HG02798 (cell line): ENCODE results near the gene PDRG1.
A peak's percentile ranks its signal among the peaks of the same experiment; 100 is the strongest.

Experiments
- ATAC-seq: cut with Tn5 transposase; IDR thresholded peaks from one replicate; pipeline ENCODE4 v1.9.1; 2021; ENCODE audit warnings: mild to moderate bottlenecking; ENCODE audit not compliant: unreplicated experiment, poor library complexity

PDRG1 gene

DNA sequence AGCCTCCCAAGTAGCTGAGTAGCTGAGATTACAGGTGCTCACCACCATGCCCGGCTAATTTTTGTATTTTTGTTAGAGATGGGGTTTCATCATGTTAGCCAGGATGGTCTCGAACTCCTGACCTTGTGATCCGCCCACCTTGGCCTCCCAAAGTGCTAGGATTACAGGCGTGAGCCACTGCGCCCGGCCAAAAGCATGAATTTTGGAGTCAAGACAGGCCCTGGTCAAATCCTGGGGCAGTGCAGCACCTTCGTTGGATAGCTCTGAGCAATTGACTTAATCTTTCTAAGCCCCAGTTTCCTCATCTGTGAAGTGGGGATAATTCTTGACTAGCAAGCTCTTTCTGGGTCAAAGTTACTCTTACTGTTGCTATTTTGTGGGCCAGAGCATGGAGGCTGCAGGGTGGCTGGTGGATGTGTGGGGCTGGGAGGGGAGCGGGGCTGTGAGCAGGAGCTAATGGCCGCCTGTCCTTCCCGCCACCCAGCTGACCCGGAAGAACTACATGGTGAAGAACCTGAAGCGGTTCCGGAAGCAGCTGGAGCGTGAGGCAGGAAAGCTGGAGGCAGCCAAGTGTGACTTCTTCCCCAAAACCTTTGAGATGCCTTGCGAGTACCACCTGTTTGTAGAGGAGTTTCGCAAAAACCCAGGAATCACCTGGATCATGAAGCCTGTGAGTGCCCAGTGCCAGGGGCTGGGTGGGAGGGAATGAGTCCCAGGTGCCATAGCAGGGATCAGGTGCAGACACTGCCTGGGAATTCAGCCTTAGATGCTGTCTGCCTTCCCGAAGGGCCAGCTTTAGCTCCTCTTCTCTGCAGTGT lies 42.4 kb downstream of the PDRG1 start:
- no peak for ATAC-seq

DNA sequence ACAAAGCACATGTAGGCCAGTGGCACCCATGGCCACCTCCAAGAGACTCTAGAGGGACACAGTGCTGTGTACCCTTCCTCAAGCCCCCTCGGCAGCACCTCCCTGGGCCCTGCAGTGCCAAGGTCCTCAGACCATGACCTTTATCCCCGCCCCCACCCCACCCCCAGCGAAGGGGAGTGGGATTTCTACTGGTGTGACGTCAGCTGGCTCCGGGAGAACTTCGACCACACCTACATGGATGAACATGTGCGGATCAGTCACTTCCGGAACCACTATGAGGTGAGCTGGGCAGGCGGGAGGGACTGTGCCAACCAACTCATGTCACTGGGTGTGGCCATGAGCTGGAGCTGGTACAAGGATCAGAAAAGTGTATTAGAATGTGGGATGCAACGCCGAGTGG lies 43.4 kb downstream of the PDRG1 start:
- no peak for ATAC-seq

DNA sequence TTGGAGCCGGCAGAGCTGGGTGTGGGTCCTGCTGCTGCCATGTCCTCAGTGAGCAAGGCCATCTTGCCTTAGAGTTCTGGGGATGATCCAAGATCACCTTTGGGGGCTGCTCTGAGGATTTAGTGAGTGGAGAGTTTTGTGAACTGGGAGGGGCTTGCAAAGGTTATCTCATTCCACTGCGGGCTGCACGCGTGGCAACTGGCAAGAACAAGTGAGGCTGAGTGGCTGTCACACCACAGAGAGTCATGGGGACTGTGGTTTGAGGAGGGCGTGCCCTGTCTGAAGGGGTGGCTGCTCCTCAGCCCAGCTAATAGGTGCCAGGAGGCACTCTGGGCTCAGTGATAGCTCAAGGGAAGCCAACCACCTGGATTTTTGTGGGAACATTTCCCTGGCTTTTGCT lies 43.8 kb downstream of the PDRG1 start:
- ATAC-seq, result no peak

DNA sequence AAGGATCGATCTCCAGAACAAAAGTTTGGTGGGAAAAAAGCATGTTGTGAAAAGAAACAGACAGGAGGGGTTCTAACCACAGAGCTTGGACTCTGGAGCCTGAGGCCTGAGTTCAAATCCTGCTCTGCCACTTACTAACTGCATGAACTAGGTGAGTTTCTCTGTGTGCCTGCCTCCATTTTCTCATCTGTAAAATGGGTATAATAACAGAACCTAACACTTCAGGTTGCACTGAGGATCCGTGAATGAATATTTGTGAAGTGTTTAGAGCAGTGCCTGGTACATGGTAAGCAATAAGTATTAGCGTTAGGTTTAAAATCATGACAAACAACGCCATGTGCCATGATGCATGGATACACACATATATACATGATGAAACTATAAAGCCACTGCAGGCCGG lies 44.8 kb downstream of the PDRG1 start:
- ATAC-seq, result no peak

DNA sequence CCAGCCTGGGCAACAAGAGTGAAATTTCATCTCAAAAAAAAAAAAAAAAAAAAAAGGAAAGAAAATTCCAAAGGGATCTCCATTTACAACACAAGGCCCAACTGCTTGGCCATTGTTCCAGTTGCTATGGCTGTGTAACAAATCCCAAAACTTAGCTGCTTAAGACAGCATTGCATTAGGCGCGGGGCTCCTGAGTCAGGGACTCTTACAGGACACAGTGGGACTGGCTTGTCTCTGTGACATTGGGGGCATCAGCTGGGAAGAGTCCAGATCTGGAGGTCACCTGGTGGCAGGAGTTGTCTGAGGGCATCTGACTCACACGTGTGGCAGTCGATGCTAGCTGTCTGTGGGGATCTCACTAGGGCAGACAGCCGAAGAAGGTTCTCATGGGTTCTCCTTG lies 45.8 kb downstream of the PDRG1 start:
- no peak for ATAC-seq

DNA sequence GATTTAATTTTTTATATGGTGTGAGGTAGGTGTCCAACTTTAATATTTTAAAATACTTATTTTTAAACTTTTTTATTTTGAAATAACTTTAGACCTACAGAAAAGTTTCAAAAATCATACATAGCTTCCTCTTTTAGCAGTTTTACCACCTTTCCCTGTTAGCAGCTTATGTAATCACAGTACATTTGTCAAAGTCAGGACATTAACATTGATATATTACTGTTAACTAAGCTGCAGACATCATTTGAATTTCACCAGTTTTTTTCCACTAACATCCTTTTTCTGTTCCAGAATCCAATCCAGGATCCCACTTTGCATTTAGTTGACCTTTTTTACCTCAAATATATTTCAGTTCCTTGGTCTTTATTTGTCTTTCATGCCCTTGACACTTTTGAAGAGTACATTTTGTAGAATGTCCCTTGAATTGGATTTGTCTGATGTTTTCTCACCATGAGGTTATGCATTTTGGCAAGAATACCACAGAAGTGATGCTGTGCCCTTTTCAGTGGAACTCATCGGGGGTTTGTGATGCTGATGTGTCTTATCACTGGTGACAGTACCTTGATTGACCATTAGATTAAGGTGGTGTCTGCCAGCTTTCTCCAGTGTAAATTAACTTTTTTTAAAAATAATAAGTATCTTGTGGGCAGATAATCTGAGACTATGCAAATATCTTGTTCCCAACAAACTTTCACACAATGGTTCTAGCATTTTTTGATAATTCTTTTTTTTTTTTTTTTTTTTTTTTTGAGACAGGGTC lies 48.0 kb downstream of the PDRG1 start:
- no peak for ATAC-seq

DNA sequence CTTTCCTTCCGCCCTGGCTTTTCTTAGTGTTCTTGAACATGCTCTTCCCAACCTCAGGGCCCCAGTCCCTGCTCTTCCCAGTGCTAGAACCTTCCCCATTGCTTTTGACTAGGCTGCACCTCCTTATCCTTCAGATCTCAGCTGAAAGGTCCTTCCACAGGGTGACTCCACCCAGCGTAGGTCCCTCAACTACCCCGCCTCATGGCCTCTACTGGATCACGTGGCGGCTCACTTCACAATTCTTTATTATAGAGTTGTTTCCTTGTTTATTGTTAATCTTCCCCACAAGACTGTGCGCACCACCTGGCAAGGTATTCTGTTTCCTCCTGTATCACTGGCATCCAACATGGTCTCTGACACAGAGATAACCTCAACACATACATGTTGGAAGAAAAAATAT lies 50.2 kb downstream of the PDRG1 start:
- ATAC-seq, result no peak

DNA sequence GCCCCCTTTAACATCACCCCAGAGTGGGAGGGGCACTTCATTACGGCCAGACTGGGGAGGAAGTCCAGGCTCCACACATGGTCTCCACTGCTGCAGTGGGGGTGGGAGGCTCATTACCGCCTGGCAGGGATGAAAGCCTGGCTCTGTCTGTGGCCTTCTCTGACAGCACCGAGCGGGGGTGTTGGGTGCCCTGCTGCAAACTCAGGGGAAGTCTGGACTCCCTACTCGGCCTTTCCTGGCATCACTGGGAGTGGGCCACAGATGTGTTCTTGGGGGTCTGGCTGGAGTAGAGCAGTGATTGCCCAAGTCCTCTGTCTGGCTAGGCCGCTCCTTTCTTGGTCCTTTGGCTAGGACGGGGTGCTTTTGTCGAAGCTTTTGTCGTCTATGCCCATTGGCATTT lies 54.3 kb downstream of the PDRG1 start:
- no peak for ATAC-seq

DNA sequence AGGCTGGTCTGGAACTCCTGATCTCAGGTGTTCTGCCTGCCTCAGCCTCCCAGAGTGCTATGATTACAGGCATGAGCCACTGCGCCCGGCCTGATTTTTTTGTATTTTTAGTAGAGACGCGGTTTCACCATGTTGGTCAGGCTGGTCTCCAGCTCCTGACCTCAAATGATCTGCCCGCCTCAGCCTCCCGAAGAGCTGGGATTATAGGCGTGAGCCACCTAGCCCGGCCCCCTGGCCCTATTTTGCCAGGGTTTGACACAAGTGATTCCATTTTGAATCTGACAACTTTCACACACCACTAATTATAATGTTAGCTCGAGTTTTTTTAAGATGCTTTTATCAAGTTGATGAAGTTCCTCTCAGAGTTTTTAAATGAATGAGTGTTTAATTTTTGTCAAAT lies 55.8 kb downstream of the PDRG1 start:
- no peak for ATAC-seq

DNA sequence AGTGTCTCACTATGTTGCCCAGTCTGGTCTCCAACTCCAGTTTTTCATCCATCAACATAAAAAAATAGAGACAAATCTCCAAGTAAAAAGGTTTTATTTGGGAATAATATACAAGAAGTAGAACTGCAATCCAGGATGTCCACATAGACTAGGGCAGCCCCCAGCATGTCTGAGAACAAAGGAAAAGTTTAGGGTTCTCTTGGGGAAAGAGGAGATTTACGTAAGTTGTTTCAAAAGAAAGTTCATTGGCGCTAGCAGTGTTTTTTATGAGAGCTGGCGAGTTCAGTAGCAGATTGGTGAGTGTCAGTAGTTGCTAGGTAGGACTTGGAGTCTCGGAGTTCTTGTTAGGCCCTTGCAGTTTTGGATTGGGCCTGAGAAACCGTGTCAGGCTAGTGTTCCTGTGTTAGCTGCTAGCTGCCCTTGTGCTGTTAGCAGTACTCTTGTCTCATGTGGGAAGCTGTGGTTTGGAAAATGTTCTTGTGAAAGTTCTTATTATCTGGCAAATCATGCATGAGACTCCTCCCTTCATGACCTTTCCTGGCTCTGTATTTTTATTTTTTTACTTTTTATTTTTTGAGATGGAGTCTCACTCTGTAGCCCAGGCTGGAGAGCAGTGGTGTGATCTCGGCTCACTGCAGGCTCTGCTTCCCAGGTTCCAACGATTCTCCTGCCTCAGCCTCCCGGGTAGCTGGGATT lies 56.7 kb downstream of the PDRG1 start:
- ATAC-seq, result peak; percentile 99
